HCT116 (cell line): ENCODE measurements around the gene PKP2.

Experiments
- CBX3 ChIP-seq: IDR thresholded peaks from 2 replicates; pipeline ENCODE4 v1.6.1; 2012; ENCODE audit warnings: low read depth
- EZH2phosphoT487 ChIP-seq: fragments of 200-600 bp; IDR thresholded peaks from 2 replicates; pipeline ENCODE4 v1.6.1; 2018; ENCODE audit warnings: antibody characterized with exemption, borderline replicate concordance
- JUND ChIP-seq: IDR thresholded peaks from 2 replicates; pipeline ENCODE4 v1.6.1; 2012
- POLR2A ChIP-seq: IDR thresholded peaks from 2 replicates; pipeline ENCODE4 v1.7.0; 2011; ENCODE audit warnings: borderline replicate concordance; ENCODE audit not compliant: insufficient read depth, insufficient read length; ENCODE audit errors: extremely low read depth
- POLR2AphosphoS5 ChIP-seq: IDR thresholded peaks from 2 replicates; pipeline ENCODE4 v1.6.1; 2011; ENCODE audit warnings: mild to moderate bottlenecking, low read depth, low read length, moderate library complexity
- SP1 ChIP-seq: IDR thresholded peaks from 2 replicates; pipeline ENCODE4 v1.6.1; 2012; ENCODE audit warnings: low read depth
- SRF ChIP-seq: IDR thresholded peaks from 2 replicates; pipeline ENCODE4 v1.6.1; 2012; ENCODE audit warnings: low read depth
- ZFX ChIP-seq: fragments of 450-650 bp; IDR thresholded peaks from 2 replicates; pipeline ENCODE4 v1.6.1; 2017
- ZNF274 ChIP-seq: fragments of 200-500 bp; sonication (Bioruptor generic); IDR thresholded peaks from 2 replicates; pipeline ENCODE4 v1.6.1; 2014; ENCODE audit warnings: mild to moderate bottlenecking, low read depth, low read length, inconsistent platforms
- TF ChIP-seq, protein P1 (sequence below), 3 experiments: fragments of 200-600 bp in 1 of 3; sonication (generic) in 1 of 3; IDR thresholded peaks in 2 of 3; conservative IDR thresholded peaks in 1 of 3; 2 replicates each; pipeline ENCODE4 v1.5.1; 2012 to 2017; ENCODE audit warnings: low read depth in 2 of 3, low read length in 2 of 3, antibody characterized with exemption in 1 of 3, borderline replicate concordance in 1 of 3, control low read depth in 1 of 3, mild to moderate bottlenecking in 1 of 3, mixed read lengths in 1 of 3, mixed run types in 1 of 3, moderate library complexity in 1 of 3; ENCODE audit not compliant: insufficient read depth in 1 of 3
- TF ChIP-seq, protein P2 (sequence below): IDR thresholded peaks from 2 replicates; pipeline ENCODE4 v1.6.1; 2012
- TF ChIP-seq, protein P3 (sequence below): IDR thresholded peaks from 2 replicates; pipeline ENCODE4 v1.6.1; 2012; ENCODE audit warnings: low read depth
- TF ChIP-seq, protein P4 (sequence below): IDR thresholded peaks from 2 replicates; pipeline ENCODE4 v1.6.1; 2012

DNA sequence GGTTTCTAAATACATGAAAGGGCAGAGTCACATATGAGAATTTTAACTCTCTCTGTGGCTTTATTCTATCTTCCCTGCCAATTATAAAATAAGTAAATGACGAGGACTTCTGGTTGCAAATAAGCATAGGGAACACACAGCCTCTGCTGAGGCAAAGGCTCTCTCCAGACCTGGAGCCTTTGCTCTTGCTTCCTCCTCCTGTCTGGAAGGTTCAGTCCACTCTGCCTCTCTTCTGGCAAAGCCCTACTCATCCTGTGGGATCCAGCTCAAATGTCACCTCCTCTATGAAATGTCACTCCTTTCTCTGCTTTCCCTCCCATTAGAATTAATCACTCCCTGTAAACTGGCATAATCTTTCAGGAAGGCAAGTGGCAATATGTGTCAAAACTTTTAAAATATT is 41.9 kb downstream of the PKP2 start:
- TF ChIP-seq POLR2AphosphoS5 (no peak), JUND (no peak), ZNF274 (no peak), EZH2phosphoT487 (no peak), ZFX (no peak), SP1 (no peak), POLR2A (no peak), SRF (no peak), CBX3 (no peak)
- TF ChIP-seq, protein P1, sequence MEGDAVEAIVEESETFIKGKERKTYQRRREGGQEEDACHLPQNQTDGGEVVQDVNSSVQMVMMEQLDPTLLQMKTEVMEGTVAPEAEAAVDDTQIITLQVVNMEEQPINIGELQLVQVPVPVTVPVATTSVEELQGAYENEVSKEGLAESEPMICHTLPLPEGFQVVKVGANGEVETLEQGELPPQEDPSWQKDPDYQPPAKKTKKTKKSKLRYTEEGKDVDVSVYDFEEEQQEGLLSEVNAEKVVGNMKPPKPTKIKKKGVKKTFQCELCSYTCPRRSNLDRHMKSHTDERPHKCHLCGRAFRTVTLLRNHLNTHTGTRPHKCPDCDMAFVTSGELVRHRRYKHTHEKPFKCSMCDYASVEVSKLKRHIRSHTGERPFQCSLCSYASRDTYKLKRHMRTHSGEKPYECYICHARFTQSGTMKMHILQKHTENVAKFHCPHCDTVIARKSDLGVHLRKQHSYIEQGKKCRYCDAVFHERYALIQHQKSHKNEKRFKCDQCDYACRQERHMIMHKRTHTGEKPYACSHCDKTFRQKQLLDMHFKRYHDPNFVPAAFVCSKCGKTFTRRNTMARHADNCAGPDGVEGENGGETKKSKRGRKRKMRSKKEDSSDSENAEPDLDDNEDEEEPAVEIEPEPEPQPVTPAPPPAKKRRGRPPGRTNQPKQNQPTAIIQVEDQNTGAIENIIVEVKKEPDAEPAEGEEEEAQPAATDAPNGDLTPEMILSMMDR (IDR thresholded peaks at IDR 0.05 in 2 of 3, conservative IDR thresholded peaks at IDR 0.05 in 1 of 3; ENCODE audit: borderline replicate concordance in 1 of 3, insufficient read depth in 1 of 3, low read depth in 2 of 3, low read length in 2 of 3), result no peak
- TF ChIP-seq, protein P2, sequence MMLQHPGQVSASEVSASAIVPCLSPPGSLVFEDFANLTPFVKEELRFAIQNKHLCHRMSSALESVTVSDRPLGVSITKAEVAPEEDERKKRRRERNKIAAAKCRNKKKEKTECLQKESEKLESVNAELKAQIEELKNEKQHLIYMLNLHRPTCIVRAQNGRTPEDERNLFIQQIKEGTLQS, result no peak
- TF ChIP-seq, protein P3, sequence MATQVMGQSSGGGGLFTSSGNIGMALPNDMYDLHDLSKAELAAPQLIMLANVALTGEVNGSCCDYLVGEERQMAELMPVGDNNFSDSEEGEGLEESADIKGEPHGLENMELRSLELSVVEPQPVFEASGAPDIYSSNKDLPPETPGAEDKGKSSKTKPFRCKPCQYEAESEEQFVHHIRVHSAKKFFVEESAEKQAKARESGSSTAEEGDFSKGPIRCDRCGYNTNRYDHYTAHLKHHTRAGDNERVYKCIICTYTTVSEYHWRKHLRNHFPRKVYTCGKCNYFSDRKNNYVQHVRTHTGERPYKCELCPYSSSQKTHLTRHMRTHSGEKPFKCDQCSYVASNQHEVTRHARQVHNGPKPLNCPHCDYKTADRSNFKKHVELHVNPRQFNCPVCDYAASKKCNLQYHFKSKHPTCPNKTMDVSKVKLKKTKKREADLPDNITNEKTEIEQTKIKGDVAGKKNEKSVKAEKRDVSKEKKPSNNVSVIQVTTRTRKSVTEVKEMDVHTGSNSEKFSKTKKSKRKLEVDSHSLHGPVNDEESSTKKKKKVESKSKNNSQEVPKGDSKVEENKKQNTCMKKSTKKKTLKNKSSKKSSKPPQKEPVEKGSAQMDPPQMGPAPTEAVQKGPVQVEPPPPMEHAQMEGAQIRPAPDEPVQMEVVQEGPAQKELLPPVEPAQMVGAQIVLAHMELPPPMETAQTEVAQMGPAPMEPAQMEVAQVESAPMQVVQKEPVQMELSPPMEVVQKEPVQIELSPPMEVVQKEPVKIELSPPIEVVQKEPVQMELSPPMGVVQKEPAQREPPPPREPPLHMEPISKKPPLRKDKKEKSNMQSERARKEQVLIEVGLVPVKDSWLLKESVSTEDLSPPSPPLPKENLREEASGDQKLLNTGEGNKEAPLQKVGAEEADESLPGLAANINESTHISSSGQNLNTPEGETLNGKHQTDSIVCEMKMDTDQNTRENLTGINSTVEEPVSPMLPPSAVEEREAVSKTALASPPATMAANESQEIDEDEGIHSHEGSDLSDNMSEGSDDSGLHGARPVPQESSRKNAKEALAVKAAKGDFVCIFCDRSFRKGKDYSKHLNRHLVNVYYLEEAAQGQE, result no peak
- TF ChIP-seq, protein P4, sequence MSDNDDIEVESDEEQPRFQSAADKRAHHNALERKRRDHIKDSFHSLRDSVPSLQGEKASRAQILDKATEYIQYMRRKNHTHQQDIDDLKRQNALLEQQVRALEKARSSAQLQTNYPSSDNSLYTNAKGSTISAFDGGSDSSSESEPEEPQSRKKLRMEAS, result no peak
